Muscle of leg (tissue), 11 donors: Measurements from ENCODE around the gene SUMO4. TPM values are rescaled to one million over a fixed set of nuclear protein-coding genes. Genes with fewer than 3 reads are reported as not detected.

Experiments used
- DNase-seq: peaks from one replicate; pipeline ENCODE4 v3.0.0; 2013
- H3K27ac ChIP-seq: one replicate; pipeline ENCODE4 v1.5.1; 2013; ENCODE audit warnings: mild to moderate bottlenecking, low read length, control low read depth
- H3K27me3 ChIP-seq: one replicate; pipeline ENCODE4 v1.6.1; 2013; ENCODE audit warnings: low read length; ENCODE audit not compliant: control insufficient read depth, insufficient read depth
- H3K36me3 ChIP-seq: one replicate; pipeline ENCODE4 v1.6.1; 2013; ENCODE audit warnings: low read length; ENCODE audit not compliant: control insufficient read depth, insufficient read depth
- H3K4me1 ChIP-seq: one replicate; pipeline ENCODE4 v1.6.1; 2013; ENCODE audit warnings: low read length; ENCODE audit not compliant: control insufficient read depth, insufficient read depth
- H3K4me3 ChIP-seq: one replicate; pipeline ENCODE4 v1.5.1; 2013; ENCODE audit warnings: low read length, control low read depth
- H3K9me3 ChIP-seq: replicated peaks from 2 replicates; pipeline ENCODE4 v1.6.1; 2013; ENCODE audit warnings: low read depth, low read length; ENCODE audit not compliant: control insufficient read depth
- WGBS: methylation state at CpG from one replicate; pipeline ENCODE4 v1.1.5; 2013; ENCODE audit warnings: missing lambda C conversion rate; ENCODE audit not compliant: insufficient coverage; 5-methylcytosine and 5-hydroxymethylcytosine counted together
- polyA plus RNA-seq, 8 donors: library from polyadenylated mRNA; unstranded; fragments of 120-200 nt; gene quantifications; one replicate each; pipeline versions ENCODE4 v1.2.1 to v1.2.3, GENCODE V29; 2013; ENCODE audit warnings: inconsistent platforms in 1 of 8, low replicate concordance in 1 of 8; ENCODE audit not compliant: insufficient read length in 8 of 8, insufficient read depth in 1 of 8
- total RNA-seq: library from RNA; stranded (reverse); fragments of 120-200 nt; gene quantifications from one replicate; pipeline ENCODE4 v1.2.4, GENCODE V29; 2013

Gene SUMO4
- total and polyA plus RNA-seq, 9 donors = 0.19 to 2.2 (median 0.29) TPM

DNA sequence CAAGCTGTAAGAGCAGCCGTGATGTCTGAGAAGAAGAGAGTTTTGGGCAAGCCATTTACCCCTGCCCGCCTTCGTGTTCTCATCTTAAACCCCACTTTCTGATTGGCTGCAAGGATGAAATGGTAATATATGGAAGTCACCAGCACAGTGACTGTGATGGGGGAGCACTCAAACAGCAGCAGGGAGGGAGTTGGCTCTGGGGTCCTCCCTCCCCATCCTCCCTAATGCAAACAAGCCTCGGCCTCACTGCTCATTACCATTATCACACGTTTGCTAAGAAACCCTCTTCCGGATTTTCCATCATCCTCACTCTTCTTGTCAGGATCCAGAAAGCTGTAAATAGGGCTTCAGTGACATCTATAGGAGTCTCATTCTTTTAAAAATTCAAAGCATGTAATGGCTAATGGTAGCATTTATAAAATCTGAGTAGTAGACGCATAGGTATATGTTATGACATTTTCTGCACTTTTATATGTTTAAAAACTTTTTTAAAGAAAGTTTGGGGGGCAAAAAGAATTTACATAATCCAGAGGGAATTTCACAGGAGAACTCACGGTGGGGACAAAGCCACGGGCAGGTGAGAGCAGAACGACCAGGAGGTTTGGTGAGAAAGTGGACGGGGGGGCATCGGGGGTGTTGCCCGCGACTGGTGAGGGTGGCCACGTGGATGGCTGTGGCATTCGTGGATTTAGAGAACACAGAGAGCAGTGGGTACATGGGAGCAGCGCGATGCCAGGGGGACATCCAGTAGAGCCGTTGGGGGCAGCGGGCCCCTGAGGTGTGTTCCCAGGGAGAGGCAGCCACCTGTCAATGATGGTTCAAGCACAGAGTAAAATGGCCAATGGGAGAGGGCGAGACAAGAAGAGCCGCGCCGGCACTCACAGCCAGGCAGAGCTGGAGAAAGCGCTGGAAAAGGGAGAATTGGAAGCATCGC lies 29.6 kb downstream of the SUMO4 start:
- no peaks in the 10 kb centered on the region for H3K9me3 ChIP-seq
- no peak for DNase-seq
- H3K27ac ChIP-seq = no peak overlapping the region
- no peaks in the 10 kb centered on the region for H3K36me3 ChIP-seq
- H3K4me3 ChIP-seq = no peak overlapping the region
- peaks cover 5% of the 10 kb centered on the region for H3K4me1 ChIP-seq
- WGBS = 87% methylated on average over 19 of the region's 26 CpGs
- peaks cover 2% of the 10 kb centered on the region for H3K27me3 ChIP-seq

GRCh38 chr6:149431905-149432775 lies 32.1 kb downstream of the SUMO4 start:
- no peak overlapping the region for H3K27ac ChIP-seq
- no peak overlapping the region for H3K4me3 ChIP-seq
- no peaks in the 10 kb centered on the region for H3K9me3 ChIP-seq
- peaks cover 5% of the 10 kb centered on the region for H3K4me1 ChIP-seq
- no peaks in the 10 kb centered on the region for H3K36me3 ChIP-seq
- DNase-seq = peak; percentile 90
- H3K27me3 ChIP-seq = peaks cover 4% of the 10 kb centered on the region
- 0% methylated on average over 7 of the region's 19 CpGs for WGBS

- no peak for DNase-seq
- Histone ChIP-seq H3K36me3 (no peaks in the 10 kb centered on the region), H3K27ac (no peak overlapping the region), H3K4me3 (no peak overlapping the region), H3K9me3 (no peaks in the 10 kb centered on the region), H3K4me1 (peaks cover 5% of the 10 kb centered on the region), H3K27me3 (peaks cover 4% of the 10 kb centered on the region)
- 83% methylated on average over 2 of the region's 2 CpGs for WGBS
These were observed 33.3 kb downstream of the SUMO4 start for GRCh38 chr6:149433405-149433804.

DNA sequence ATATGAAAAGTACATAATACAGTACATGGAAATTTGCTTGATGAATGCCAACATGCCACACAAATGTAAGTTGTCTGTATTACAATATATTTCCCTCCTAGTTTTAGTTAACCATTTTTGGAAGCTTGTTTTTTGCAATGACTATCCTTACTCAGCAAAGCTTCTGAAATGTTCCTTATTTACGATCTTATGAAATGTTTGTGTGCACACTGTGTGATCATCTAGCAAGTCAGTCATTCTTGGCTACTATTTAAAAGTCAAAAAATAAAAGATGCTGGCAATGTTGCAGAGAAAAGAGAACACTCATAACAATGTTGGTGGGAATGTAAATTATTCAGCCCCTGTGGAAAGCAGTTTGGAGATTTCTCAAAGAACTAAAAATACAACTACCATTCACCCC lies 33.8 kb downstream of the SUMO4 start:
- WGBS = no CpG with 5 or more reads among the region's 1 CpG
- H3K27ac ChIP-seq = no peak overlapping the region
- no peaks in the 10 kb centered on the region for H3K9me3 ChIP-seq
- no peak overlapping the region for H3K4me3 ChIP-seq
- no peaks in the 10 kb centered on the region for H3K36me3 ChIP-seq
- peaks cover 4% of the 10 kb centered on the region for H3K27me3 ChIP-seq
- no peak for DNase-seq
- peaks cover 5% of the 10 kb centered on the region for H3K4me1 ChIP-seq

DNA sequence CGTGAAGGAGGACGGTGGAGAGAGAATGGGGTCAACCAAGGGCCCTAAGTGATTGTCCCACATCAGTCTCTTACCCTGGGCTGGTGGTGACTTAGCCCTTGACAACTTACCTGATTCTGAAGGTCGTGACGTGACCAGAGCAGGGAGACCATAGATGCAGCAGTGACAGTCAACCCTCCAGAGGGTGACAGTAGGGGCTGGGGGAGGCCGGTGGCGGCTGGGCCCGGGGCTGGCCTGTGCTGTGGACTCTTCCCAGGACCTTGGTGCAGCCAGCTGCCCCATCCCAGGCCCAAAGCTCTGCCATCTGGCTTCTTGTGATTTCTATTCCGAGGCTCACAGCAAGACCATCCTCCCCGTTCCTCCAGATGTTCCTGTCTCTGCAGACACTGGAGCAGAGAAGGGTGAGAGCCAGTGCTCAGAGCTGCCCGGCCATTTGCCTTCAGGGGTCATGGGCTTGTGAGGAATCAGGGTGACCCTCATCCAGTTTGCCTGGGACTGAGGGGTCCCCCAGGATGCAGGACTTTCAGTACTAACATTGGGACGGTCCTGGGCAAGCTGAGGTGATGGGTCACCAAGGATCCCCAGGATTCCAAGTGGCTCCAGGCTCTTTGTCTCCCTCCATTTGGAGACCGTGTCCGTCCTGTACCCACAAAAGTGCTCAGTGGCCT lies 36.0 kb downstream of the SUMO4 start:
- Histone ChIP-seq H3K4me3 (no peak overlapping the region), H3K4me1 (peaks cover 9% of the 10 kb centered on the region), H3K27me3 (peaks cover 2% of the 10 kb centered on the region), H3K27ac (no peak overlapping the region), H3K36me3 (no peaks in the 10 kb centered on the region), H3K9me3 (no peaks in the 10 kb centered on the region)
- WGBS = 90% methylated on average over 10 of the region's 13 CpGs
- no peak for DNase-seq

GRCh38 chr6:149436647-149437046 lies 36.6 kb downstream of the SUMO4 start:
- no peak for DNase-seq
- 95% methylated on average over 12 of the region's 12 CpGs for WGBS

GRCh38 chr6:149437212-149437611 lies 37.1 kb downstream of the SUMO4 start:
- Histone ChIP-seq H3K36me3 (no peaks in the 10 kb centered on the region), H3K27ac (no peak overlapping the region), H3K27me3 (peaks cover 2% of the 10 kb centered on the region), H3K9me3 (no peaks in the 10 kb centered on the region), H3K4me3 (no peak overlapping the region), H3K4me1 (peaks cover 10% of the 10 kb centered on the region)
- no peak for DNase-seq
- no CpG with 5 or more reads among the region's 3 CpGs for WGBS

More at GRCh38 chr6:149436647-149437046, 36.6 kb downstream of the SUMO4 start:
- Histone ChIP-seq H3K4me1 (peaks cover 14% of the 10 kb centered on the region), H3K27ac (no peak overlapping the region), H3K36me3 (no peaks in the 10 kb centered on the region), H3K4me3 (no peak overlapping the region), H3K27me3 (peaks cover 2% of the 10 kb centered on the region), H3K9me3 (no peaks in the 10 kb centered on the region)

- Histone ChIP-seq H3K4me1 (peaks cover 9% of the 10 kb centered on the region), H3K4me3 (no peak overlapping the region), H3K27me3 (peaks cover 4% of the 10 kb centered on the region), H3K27ac (no peak overlapping the region), H3K36me3 (no peaks in the 10 kb centered on the region), H3K9me3 (no peaks in the 10 kb centered on the region)
- DNase-seq = no peak
- WGBS = 100% methylated on average over 1 of the region's 3 CpGs
These were observed 38.8 kb downstream of the SUMO4 start for GRCh38 chr6:149438855-149439254.

DNA sequence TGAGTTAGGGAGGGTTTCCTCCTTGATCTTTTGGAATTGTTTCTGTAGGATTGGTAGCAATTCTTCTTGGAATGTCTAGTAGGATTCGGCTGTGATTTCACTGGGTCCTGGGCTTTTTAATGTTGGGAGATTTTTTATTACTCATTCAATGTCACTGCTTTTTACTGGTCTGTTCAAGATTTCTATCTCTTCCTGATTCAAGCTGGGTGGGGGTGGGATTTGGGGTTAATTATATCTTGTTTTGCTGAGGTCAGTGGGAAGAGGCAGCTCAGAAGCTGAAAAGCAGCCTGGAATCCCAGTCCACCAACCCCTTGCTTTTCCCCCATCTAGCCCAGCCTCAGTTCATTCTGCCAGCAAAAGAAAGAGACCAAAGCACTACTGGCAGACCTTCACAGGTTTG lies 39.6 kb downstream of the SUMO4 start:
- no CpG with 5 or more reads among the region's 1 CpG for WGBS
- Histone ChIP-seq H3K36me3 (no peaks in the 10 kb centered on the region), H3K27ac (no peak overlapping the region), H3K4me3 (no peak overlapping the region), H3K27me3 (peaks cover 4% of the 10 kb centered on the region), H3K9me3 (no peaks in the 10 kb centered on the region), H3K4me1 (peaks cover 9% of the 10 kb centered on the region)
- DNase-seq = no peak
